Measurements from ENCODE around the gene MRPL4. TPM values are rescaled to one million over a fixed set of nuclear protein-coding genes. Genes with fewer than 3 reads are reported as not detected.

MRPL4 gene
- total and polyA plus RNA-seq, 2 of the 13 experiments (the other 11 are each of a cell fraction or from before 2014, with no cell fraction given) = 40.6 to 42.5 TPM

DNA sequence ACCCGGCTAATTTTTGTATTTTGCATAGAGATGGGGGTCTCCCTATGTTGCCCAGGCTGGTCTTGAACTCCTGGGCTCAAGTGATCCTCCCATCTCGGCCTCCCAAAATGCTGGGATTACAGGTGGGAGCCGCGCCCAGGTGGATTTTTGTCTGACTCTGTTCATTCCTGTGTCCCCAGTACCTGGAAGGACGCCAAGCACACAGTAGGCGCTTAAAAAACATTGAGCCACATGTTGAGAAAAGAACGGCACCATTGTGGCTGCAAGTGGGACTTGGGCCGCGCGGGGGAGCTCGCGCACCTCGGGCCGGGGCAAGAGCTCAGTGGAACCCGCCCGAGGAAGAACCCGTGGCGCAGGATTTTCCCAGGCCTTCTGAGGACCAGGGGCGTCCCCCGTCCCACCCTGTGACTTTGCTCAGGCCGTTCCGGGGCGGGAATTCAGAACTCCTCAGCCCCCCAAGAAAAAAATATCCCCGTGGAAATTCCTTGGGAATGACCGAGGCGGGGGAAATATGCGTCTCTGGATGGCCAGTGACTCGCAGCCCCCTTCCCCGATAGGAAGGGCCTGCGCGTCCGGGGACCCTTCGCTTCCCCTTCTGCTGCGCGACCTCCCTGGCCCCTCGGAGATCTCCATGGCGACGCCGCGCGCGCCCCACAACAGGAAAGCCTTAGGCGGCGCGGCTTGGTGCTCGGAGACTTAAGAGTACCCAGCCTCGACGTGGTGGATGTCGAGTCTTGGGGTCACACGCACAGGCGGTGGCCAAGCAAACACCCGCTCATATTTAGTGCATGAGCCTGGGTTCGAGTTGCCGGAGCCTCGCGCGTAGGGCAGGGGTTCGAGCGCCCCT is 17.5 kb downstream of the MRPL4 start (continued):
- peak; percentile 21 for TF ChIP-seq RBM39 (IDR thresholded peaks at IDR 0.05; ENCODE audit: low read depth, low read length, poor library complexity, severe bottlenecking)
- TF ChIP-seq DMAP1 (CRISPR knock-in tag; IDR thresholded peaks at IDR 0.05) = peak; percentile 28; the same call in 1 of the 2 replicates
- TF ChIP-seq ZSCAN22 (CRISPR knock-in tag; IDR thresholded peaks at IDR 0.05) = no peak
- TF ChIP-seq, protein P1, sequence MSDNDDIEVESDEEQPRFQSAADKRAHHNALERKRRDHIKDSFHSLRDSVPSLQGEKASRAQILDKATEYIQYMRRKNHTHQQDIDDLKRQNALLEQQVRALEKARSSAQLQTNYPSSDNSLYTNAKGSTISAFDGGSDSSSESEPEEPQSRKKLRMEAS (IDR thresholded peaks at IDR 0.05) = peak; percentile 44
- 0 out of 2 replicates have a peak, but pooled peaks have one; percentile 10 for TF ChIP-seq SOX5 (CRISPR knock-in tag; IDR thresholded peaks at IDR 0.05; ENCODE audit: borderline replicate concordance)
- no peak for TF ChIP-seq ZBTB34 (CRISPR knock-in tag; IDR thresholded peaks at IDR 0.05)
- TF ChIP-seq KAT2B (IDR thresholded peaks at IDR 0.05; ENCODE audit: borderline replicate concordance, low read depth, low read length) = no peak
- no peak for TF ChIP-seq ZNF280B (CRISPR knock-in tag; IDR thresholded peaks at IDR 0.05; ENCODE audit: borderline replicate concordance)
- TF ChIP-seq IRF1 (CRISPR knock-in tag; IDR thresholded peaks at IDR 0.05; ENCODE audit: low read depth) = no peak
- TF ChIP-seq SMARCC2 (IDR thresholded peaks at IDR 0.05) = no peak
- TF ChIP-seq DR1 (CRISPR knock-in tag; IDR thresholded peaks at IDR 0.05) = no peak
- TF ChIP-seq ZNF724P (CRISPR knock-in tag; IDR thresholded peaks at IDR 0.05; ENCODE audit: borderline replicate concordance) = 0 out of 2 replicates have a peak, but pooled peaks have one; percentile 50
- TF ChIP-seq SIN3A (IDR thresholded peaks at IDR 0.05; ENCODE audit: borderline replicate concordance, low read depth, low read length) = no peak
- no peak for TF ChIP-seq ZNF414 (CRISPR knock-in tag; IDR thresholded peaks at IDR 0.05)
- TF ChIP-seq, protein P2, sequence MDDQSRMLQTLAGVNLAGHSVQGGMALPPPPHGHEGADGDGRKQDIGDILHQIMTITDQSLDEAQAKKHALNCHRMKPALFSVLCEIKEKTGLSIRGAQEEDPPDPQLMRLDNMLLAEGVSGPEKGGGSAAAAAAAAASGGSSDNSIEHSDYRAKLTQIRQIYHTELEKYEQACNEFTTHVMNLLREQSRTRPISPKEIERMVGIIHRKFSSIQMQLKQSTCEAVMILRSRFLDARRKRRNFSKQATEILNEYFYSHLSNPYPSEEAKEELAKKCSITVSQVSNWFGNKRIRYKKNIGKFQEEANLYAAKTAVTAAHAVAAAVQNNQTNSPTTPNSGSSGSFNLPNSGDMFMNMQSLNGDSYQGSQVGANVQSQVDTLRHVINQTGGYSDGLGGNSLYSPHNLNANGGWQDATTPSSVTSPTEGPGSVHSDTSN (CRISPR knock-in tag; IDR thresholded peaks at IDR 0.05; ENCODE audit: borderline replicate concordance) = no peak
- 0 out of 2 replicates have a peak, but pooled peaks have one; percentile 37 for TF ChIP-seq GATAD1 (CRISPR knock-in tag; IDR thresholded peaks at IDR 0.05)
- no peak for TF ChIP-seq NFYB (CRISPR knock-in tag; IDR thresholded peaks at IDR 0.05)
- no peak for TF ChIP-seq CEBPZ (IDR thresholded peaks at IDR 0.05; ENCODE audit: low read length)

Measured in HepG2 (cell line).